Kidney (tissue), 14 donors: ENCODE data around the gene CCDC57. TPM values are rescaled to one million over a fixed set of nuclear protein-coding genes. Genes with fewer than 3 reads are reported as not detected.

Experiments
- DNase-seq, 5 donors: peaks; one replicate each; pipeline ENCODE4 v3.0.0-alpha.2; 2013 to 2020
- FAIRE-seq: peaks from 2 replicates; lab custom pipeline; 2012; peaks lifted over from hg19 to GRCh38; lab: Jason Lieb, UNC
- H3K27ac ChIP-seq, 2 donors: one replicate each; pipeline ENCODE4 v1.7.0; 2013; ENCODE audit warnings: low read depth in 2 of 2, low read length in 2 of 2, inconsistent platforms in 1 of 2
- H3K27me3 ChIP-seq: one replicate; pipeline ENCODE4 v1.7.1; 2013; ENCODE audit warnings: low read length, inconsistent platforms; ENCODE audit not compliant: control insufficient read depth, insufficient read depth
- H3K36me3 ChIP-seq, 3 donors: one replicate each; pipeline versions ENCODE4 v1.7.0 to v1.7.1; 2013; ENCODE audit warnings: low read length in 3 of 3, control low read depth in 1 of 3, inconsistent platforms in 1 of 3; ENCODE audit not compliant: insufficient read depth in 3 of 3, control insufficient read depth in 2 of 3
- H3K4me1 ChIP-seq, 3 donors: one replicate each; pipeline versions ENCODE4 v1.7.0 to v1.7.1; 2013; ENCODE audit warnings: low read length in 3 of 3, inconsistent platforms in 1 of 3, low read depth in 1 of 3; ENCODE audit not compliant: control insufficient read depth in 2 of 3, insufficient read depth in 2 of 3
- H3K4me3 ChIP-seq, 3 donors: one replicate each; pipeline versions ENCODE4 v1.7.0 to v1.8.1; 2013; ENCODE audit warnings: low read length in 3 of 3, control low read depth in 1 of 3, inconsistent platforms in 1 of 3
- H3K9ac ChIP-seq, 3 donors: one replicate each; pipeline versions ENCODE4 v1.7.0 to v1.7.1; 2013; ENCODE audit warnings: low read length in 3 of 3, control low read depth in 1 of 3, inconsistent platforms in 1 of 3
- H3K9me3 ChIP-seq, 3 donors: one replicate each; pipeline versions ENCODE4 v1.7.0 to v1.7.1; 2013; ENCODE audit warnings: low read length in 3 of 3, control low read depth in 1 of 3, inconsistent platforms in 1 of 3; ENCODE audit not compliant: control insufficient read depth in 2 of 3, insufficient read depth in 1 of 3
- CTCF ChIP-seq: IDR thresholded peaks from 3 replicates; pipeline ENCODE4 v1.5.1; 2012; ENCODE audit warnings: mild to moderate bottlenecking, moderate library complexity, borderline replicate concordance; ENCODE audit not compliant: insufficient read depth; ENCODE audit errors: extremely low read depth
- intact Hi-C: fragments of 100-400 bp; cut with DNase I; formaldehyde crosslinking; loops from one replicate; pipeline ENCODE4 v1.11.1; 2022
- polyA plus RNA-seq: library from polyadenylated mRNA; stranded (reverse); fragments of 350-450 nt; fragmentation: Illumina TruSeq; extraction: RNeasy Lipid Tissue Mini Kit (QIAGEN cat#74804); gene quantifications from one replicate; pipeline ENCODE4 v1.2.3, GENCODE V29; 2014; ENCODE audit warnings: low read depth, low replicate concordance; ENCODE audit not compliant: insufficient read depth
- total RNA-seq: library from RNA; stranded (reverse); fragmentation: NEBNext Ultra II Directional; extraction: Animal tissue kit (Norgen Biotek cat#: 25700); gene quantifications from one replicate; pipeline ENCODE4 v1.2.1, GENCODE V29; 2021
- donor health status: control.
- donor health status: control.
- donor health status: control.
- donor health status: control.
- donor health status: control.
- donor health status: DM: yes; HTN: yes; CAD: no.
- donor health status: Normal renal cell carcinoma (clear cell type).

CCDC57 gene
- total and polyA plus RNA-seq, 2 donors from 2014 or later, result 46.7 to 79.4 TPM

GRCh38 chr17:82083533-82084359, 128.9 kb downstream of the CCDC57 start:
- intact Hi-C loops, result no loop called here
- H3K9ac ChIP-seq, result no peak overlapping the region
- FAIRE-seq (no peak), DNase-seq (peak in 1 of 5 donors; percentile 16)
- no peak overlapping the region for H3K4me3 ChIP-seq
- no peak for TF ChIP-seq CTCF
- H3K9me3 ChIP-seq, result no peaks in the 10 kb centered on the region
- H3K27me3 ChIP-seq, result no peaks in the 10 kb centered on the region
- no peak overlapping the region for H3K27ac ChIP-seq
- H3K36me3 ChIP-seq, result peaks cover 0 to 11% (median 4%) of the 10 kb centered on the region in 3 donors
- no peaks in the 10 kb centered on the region for H3K4me1 ChIP-seq

DNA sequence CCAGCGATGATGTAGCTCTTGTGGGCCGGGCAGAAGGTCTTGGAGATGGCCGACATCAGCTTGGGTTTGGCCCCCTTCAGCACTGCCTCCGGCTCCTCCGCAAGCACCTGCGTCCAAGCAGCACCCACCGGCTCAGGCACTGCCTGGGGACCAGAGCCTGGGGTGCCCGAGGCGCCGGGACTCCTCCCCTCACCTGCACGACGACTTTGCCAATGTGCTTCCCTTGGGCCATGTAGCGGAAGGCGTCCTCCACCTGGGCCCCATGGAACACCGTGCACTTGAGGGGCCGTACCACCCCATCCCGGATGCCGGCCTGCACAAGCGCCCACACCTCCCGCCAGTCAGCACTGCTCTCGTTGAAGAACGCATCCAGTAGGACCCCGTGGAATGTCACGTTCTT, 129.6 kb downstream of the CCDC57 start:
- TF ChIP-seq CTCF, result no peak
- intact Hi-C loops, result no loop called here
- DNase-seq (no peak), FAIRE-seq (no peak)
- H3K36me3 ChIP-seq, result peaks cover 0 to 11% (median 4%) of the 10 kb centered on the region in 3 donors
- H3K4me3 ChIP-seq, result no peak overlapping the region
- no peaks in the 10 kb centered on the region for H3K27me3 ChIP-seq
- no peak overlapping the region for H3K27ac ChIP-seq
- H3K4me1 ChIP-seq, result no peaks in the 10 kb centered on the region
- no peak overlapping the region for H3K9ac ChIP-seq
- no peaks in the 10 kb centered on the region for H3K9me3 ChIP-seq

- no peak overlapping the region for H3K27ac ChIP-seq
- H3K4me3 ChIP-seq, result no peak overlapping the region
- FAIRE-seq (no peak), DNase-seq (no peak)
- no peak for TF ChIP-seq CTCF
- intact Hi-C loops, result no loop called here
- no peaks in the 10 kb centered on the region for H3K4me1 ChIP-seq
- H3K9me3 ChIP-seq, result no peaks in the 10 kb centered on the region
- H3K36me3 ChIP-seq, result peaks cover 0 to 11% (median 4%) of the 10 kb centered on the region in 3 donors
- H3K27me3 ChIP-seq, result no peaks in the 10 kb centered on the region
- no peak overlapping the region for H3K9ac ChIP-seq
Observed at GRCh38 chr17:82082456-82082855, 130.2 kb downstream of the CCDC57 start.

- no peak for TF ChIP-seq CTCF
- Histone ChIP-seq H3K36me3 (peaks cover 0 to 11% (median 2%) of the 10 kb centered on the region in 3 donors), H3K27me3 (no peaks in the 10 kb centered on the region), H3K9me3 (no peaks in the 10 kb centered on the region), H3K4me3 (no peak overlapping the region), H3K4me1 (no peaks in the 10 kb centered on the region), H3K27ac (no peak overlapping the region), H3K9ac (no peak overlapping the region)
- FAIRE-seq, result no peak
- intact Hi-C loops, result no loop called here
- no peak for DNase-seq
Observed at GRCh38 chr17:82081966-82082365, 130.7 kb downstream of the CCDC57 start.
